B cell (primary cell): ENCODE results near the gene MOV10L1. TPM values are rescaled to one million over a fixed set of nuclear protein-coding genes. Genes with fewer than 3 reads are reported as not detected.

ENCODE experiments used
- ATAC-seq: fragments of 200-7000 bp; cut with Tn5 transposase; one replicate; pipeline ENCODE4 v1.10.0; 2021; ENCODE audit warnings: low read depth, mild to moderate bottlenecking, moderate number of reproducible peaks, moderate library complexity
- CTCF ChIA-PET: fragments of 350-600 bp; sonication (Branson Sonifier 250); formaldehyde crosslinking; loops from one replicate; lab custom pipeline; 2021; ENCODE audit warnings: antibody characterized with exemption, inconsistent platforms; lab: Charles Lee
- POLR2A ChIA-PET: fragments of 350-600 bp; sonication (Branson Sonifier 250); formaldehyde crosslinking; loops from one replicate; lab custom pipeline; 2021; ENCODE audit warnings: antibody characterized with exemption; lab: Charles Lee
- DNase-seq: peaks from one replicate; pipeline ENCODE4 v3.0.0; 2013
- H2AFZ ChIP-seq: 2 replicates; pipeline ENCODE4 v1.6.1; 2012; ENCODE audit warnings: mild to moderate bottlenecking, low read depth, low read length; ENCODE audit not compliant: insufficient read depth, poor library complexity, severe bottlenecking
- H3K27ac ChIP-seq, 2 donors: 1 replicate in 1 of 2; 2 replicates in 1 of 2; pipeline ENCODE4 v1.5.1; 2012 to 2013; ENCODE audit warnings: low read length in 2 of 2, mild to moderate bottlenecking in 2 of 2, moderate library complexity in 1 of 2
- H3K27me3 ChIP-seq, 4 experiments: fragments of 200-600 bp in 1 of 4; sonication (generic) in 1 of 4; replicated peaks in 1 of 4; 1 replicate in 2 of 4; 2 replicates in 2 of 4; pipeline versions ENCODE4 v1.6.1 to v1.7.0; 2013 to 2016; ENCODE audit warnings: low read length in 3 of 4, mild to moderate bottlenecking in 2 of 4, mixed read lengths in 1 of 4, moderate library complexity in 1 of 4; ENCODE audit not compliant: insufficient read depth in 4 of 4, control insufficient read depth in 3 of 4; ENCODE audit errors: control extremely low read depth in 1 of 4
- H3K36me3 ChIP-seq, 2 experiments: replicated peaks in 1 of 2; 1 replicate in 1 of 2; 2 replicates in 1 of 2; pipeline versions ENCODE4 v1.6.1 to v1.7.1; 2013; ENCODE audit warnings: low read length in 1 of 2; ENCODE audit not compliant: insufficient read depth in 2 of 2, control insufficient read depth in 1 of 2; ENCODE audit errors: control extremely low read depth in 1 of 2, extremely low read depth in 1 of 2
- H3K4me1 ChIP-seq, 2 donors: fragments of 200-600 bp in 1 of 2; sonication (generic) in 1 of 2; 1 replicate in 1 of 2; 2 replicates in 1 of 2; pipeline versions ENCODE4 v1.5.1 to v1.6.1; 2013 to 2017; ENCODE audit warnings: low read length in 2 of 2; ENCODE audit not compliant: control insufficient read depth in 2 of 2, insufficient read depth in 2 of 2
- H3K4me2 ChIP-seq: replicated peaks from 2 replicates; pipeline ENCODE3; 2012; ENCODE audit warnings: mild to moderate bottlenecking, low read depth, low read length; ENCODE audit not compliant: poor library complexity, severe bottlenecking
- H3K4me3 ChIP-seq, 5 experiments: fragments of 200-600 bp in 1 of 5; sonication (generic) in 1 of 5; 1 replicate in 3 of 5; 2 replicates in 2 of 5; pipeline versions ENCODE4 v1.5.1 to v1.7.0; 2011 to 2016; ENCODE audit warnings: low read length in 4 of 5, mild to moderate bottlenecking in 4 of 5, low read depth in 2 of 5, control low read depth in 1 of 5, moderate library complexity in 1 of 5; ENCODE audit not compliant: insufficient read depth in 1 of 5; ENCODE audit errors: control extremely low read depth in 1 of 5, extremely low read depth in 1 of 5
- H3K79me2 ChIP-seq: fragments of 200-600 bp; sonication (generic); one replicate; pipeline ENCODE4 v1.6.0; 2016; ENCODE audit warnings: low read length; ENCODE audit not compliant: control insufficient read depth, insufficient read depth
- H3K9ac ChIP-seq: fragments of 200-600 bp; sonication (generic); 2 replicates; pipeline ENCODE4 v1.6.1; 2017; ENCODE audit warnings: mild to moderate bottlenecking, low read length, moderate library complexity
- H3K9me3 ChIP-seq, 3 donors: one replicate each; pipeline versions ENCODE4 v1.6.1 to v1.7.1; 2013; ENCODE audit warnings: low read length in 2 of 3; ENCODE audit not compliant: control insufficient read depth in 2 of 3, insufficient read depth in 1 of 3; ENCODE audit errors: control extremely low read depth in 1 of 3
- H4K20me1 ChIP-seq: 2 replicates; pipeline ENCODE4 v1.6.0; 2012; ENCODE audit warnings: mild to moderate bottlenecking, low read length; ENCODE audit not compliant: insufficient read depth, control insufficient read depth, poor library complexity, severe bottlenecking
- H3K27ac Mint-ChIP-seq: one replicate; pipeline ENCODE4 v1.8.0; 2021; ENCODE audit warnings: mixed read lengths
- H3K27me3 Mint-ChIP-seq: one replicate; pipeline ENCODE4 v1.8.0; 2021; ENCODE audit warnings: mixed read lengths
- H3K4me1 Mint-ChIP-seq: one replicate; pipeline ENCODE4 v1.8.0; 2021; ENCODE audit warnings: mixed read lengths
- H3K4me3 Mint-ChIP-seq: one replicate; pipeline ENCODE4 v1.8.0; 2021; ENCODE audit warnings: mixed read lengths
- H3K9me3 Mint-ChIP-seq: one replicate; pipeline ENCODE4 v1.8.0; 2022; ENCODE audit warnings: mixed read lengths; ENCODE audit not compliant: insufficient read depth
- EZH2 ChIP-seq: IDR thresholded peaks from 2 replicates; pipeline ENCODE4 v1.6.1; 2012; ENCODE audit warnings: borderline replicate concordance, low read depth, mild to moderate bottlenecking, moderate library complexity, low read length; ENCODE audit not compliant: insufficient read depth, poor library complexity, severe bottlenecking
- WGBS: methylation state at CpG from one replicate; pipeline ENCODE4 v1.1.5; 2013; ENCODE audit warnings: missing lambda C conversion rate; ENCODE audit not compliant: insufficient coverage; 5-methylcytosine and 5-hydroxymethylcytosine counted together
- intact Hi-C: fragments of 100-400 bp; cut with micrococcal nuclease; formaldehyde crosslinking; loops from one replicate; pipeline ENCODE4 v1.10.0; 2022
- polyA plus RNA-seq: library from polyadenylated mRNA; depleted of rRNA; stranded (reverse); fragments of >200 nt; gene quantifications from 2 replicates; pipeline ENCODE4 v1.2.3, GENCODE V29; 2012
- total RNA-seq, 2 donors: library from RNA; stranded (reverse); fragments of 120-200 nt in 1 of 2; gene quantifications; 1 replicate in 1 of 2; 2 replicates in 1 of 2; pipeline versions ENCODE4 v1.2.3 to v1.2.4, GENCODE V29; 2013 to 2022
- TF ChIP-seq, protein P1 (sequence below): fragments of 200-600 bp; IDR thresholded peaks from one replicate; pipeline ENCODE4 v1.8.0; 2022; ENCODE audit warnings: antibody characterized with exemption, mild to moderate bottlenecking

The MOV10L1 gene
- total and polyA plus RNA-seq, 2 donors (not counting 1 experiment from before 2014, with no cell fraction given): not detected

DNA sequence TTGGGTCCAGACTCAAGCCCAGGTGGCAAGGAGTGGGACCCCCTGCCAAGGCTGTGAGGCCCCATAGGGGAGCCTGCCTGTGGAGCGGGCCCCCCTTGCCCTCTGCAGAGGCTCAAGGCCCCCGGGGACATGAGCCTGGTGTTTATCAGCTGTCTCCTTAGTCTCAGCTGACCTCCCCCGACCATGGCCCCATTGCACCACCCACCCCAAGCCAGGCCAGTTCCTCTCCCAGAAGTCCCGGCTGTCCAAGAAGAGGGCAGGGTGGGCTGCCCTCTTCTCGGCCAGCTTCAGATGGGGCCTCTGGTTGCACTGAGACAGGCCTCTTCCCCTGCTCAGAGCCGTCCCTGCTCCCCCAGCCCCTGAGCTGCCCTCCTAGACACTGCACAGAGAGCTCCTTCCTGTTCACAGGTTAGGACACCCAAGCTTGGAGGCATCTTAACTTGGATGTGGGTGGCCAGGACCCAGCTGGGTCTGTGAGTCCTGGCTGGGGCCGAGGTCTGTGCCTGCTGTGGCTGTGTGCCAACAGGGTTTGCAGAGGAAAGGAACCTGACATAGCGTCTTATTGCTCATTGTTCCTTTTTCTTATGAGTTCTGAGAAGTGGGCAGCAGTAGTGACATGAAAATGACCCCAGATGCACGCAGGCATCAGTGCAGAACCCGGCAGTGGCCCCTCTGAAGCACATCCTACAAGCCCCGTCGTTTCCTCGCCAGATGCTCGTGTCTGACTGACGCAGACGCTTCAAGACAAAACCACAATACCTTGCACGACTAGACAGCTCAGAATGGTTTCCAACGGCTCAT is 101.3 kb downstream of the MOV10L1 start:
- H3K27ac Mint-ChIP-seq: peak overlapping the region; percentile 99
- Histone ChIP-seq H4K20me1 (peaks cover 7% of the 10 kb centered on the region), H3K9me3 (peaks cover 0 to 2% (median 0%) of the 10 kb centered on the region in 3 donors), H2AFZ (no peak overlapping the region), H3K9ac (peak overlapping the region; percentile 79), H3K27ac (peak overlapping the region; percentile 99 to 100), H3K4me3 (peak overlapping the region; percentile 14 to 63 (median 48)), H3K36me3 (peaks cover 0 to 25% of the 10 kb centered on the region in 2 experiments), H3K4me1 (peaks cover 84 to 97% of the 10 kb centered on the region in 2 donors), H3K4me2 (peak overlapping the region; percentile 98), H3K79me2 (peaks cover 25% of the 10 kb centered on the region), H3K27me3 (no peaks in the 10 kb centered on the region)
- peak overlapping the region; percentile 86 for H3K4me3 Mint-ChIP-seq
- peaks cover 62% of the 10 kb centered on the region for H3K4me1 Mint-ChIP-seq
- no peaks in the 10 kb centered on the region for H3K27me3 Mint-ChIP-seq
- intact Hi-C loops: loop anchor here (1.0 to 5.0 kb wide), 14 partner anchors 9 to 430 kb away; partner anchors contain the start of genes PIM3, PPP6R2, TUBGCP6 and TYMP
- TF ChIP-seq, protein P1, sequence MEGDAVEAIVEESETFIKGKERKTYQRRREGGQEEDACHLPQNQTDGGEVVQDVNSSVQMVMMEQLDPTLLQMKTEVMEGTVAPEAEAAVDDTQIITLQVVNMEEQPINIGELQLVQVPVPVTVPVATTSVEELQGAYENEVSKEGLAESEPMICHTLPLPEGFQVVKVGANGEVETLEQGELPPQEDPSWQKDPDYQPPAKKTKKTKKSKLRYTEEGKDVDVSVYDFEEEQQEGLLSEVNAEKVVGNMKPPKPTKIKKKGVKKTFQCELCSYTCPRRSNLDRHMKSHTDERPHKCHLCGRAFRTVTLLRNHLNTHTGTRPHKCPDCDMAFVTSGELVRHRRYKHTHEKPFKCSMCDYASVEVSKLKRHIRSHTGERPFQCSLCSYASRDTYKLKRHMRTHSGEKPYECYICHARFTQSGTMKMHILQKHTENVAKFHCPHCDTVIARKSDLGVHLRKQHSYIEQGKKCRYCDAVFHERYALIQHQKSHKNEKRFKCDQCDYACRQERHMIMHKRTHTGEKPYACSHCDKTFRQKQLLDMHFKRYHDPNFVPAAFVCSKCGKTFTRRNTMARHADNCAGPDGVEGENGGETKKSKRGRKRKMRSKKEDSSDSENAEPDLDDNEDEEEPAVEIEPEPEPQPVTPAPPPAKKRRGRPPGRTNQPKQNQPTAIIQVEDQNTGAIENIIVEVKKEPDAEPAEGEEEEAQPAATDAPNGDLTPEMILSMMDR: no peak
- TF ChIP-seq EZH2: no peak
- 1% methylated on average over 18 of the region's 18 CpGs for WGBS
- CTCF ChIA-PET: interaction anchor here (0.8 to 4.0 kb wide), 19 partner anchors 11 to 335 kb away, joined by 3 to 41 read pairs (median 4); partner anchors contain the start of genes PANX2 and SCO2
- ATAC-seq: peak; percentile 44
- POLR2A ChIA-PET: interaction anchor here (0.6 to 4.6 kb wide), 25 partner anchors 8 to 349 kb away, joined by 3 to 54 read pairs (median 5); partner anchors contain the start of genes PANX2, PIM3, PPP6R2 and SCO2
- no peaks in the 10 kb centered on the region for H3K9me3 Mint-ChIP-seq
- peak; percentile 97 for DNase-seq
